Upper lobe of left lung (tissue), 6 donors: ENCODE data around the gene KRTAP23-1. TPM values are rescaled to one million over a fixed set of nuclear protein-coding genes. Genes with fewer than 3 reads are reported as not detected.

Experiments
- ATAC-seq, 2 donors: fragments of 200-7000 bp; cut with Tn5 transposase; one replicate each; pipeline ENCODE4 v1.9.1; 2022; ENCODE audit warnings: mild to moderate bottlenecking in 2 of 2, moderate library complexity in 2 of 2; ENCODE audit not compliant: low FRiP score in 2 of 2
- DNase-seq, 2 donors: peaks; one replicate each; pipeline ENCODE4 v3.0.0-alpha.2; 2019 to 2020
- H3K27ac ChIP-seq, 4 donors: fragments of 200-600 bp; sonication (generic); one replicate each; pipeline ENCODE4 v1.5.1; 2016 to 2019
- H3K27me3 ChIP-seq, 4 donors: fragments of 200-600 bp; sonication (generic); one replicate each; pipeline ENCODE4 v1.5.1; 2017 to 2019
- H3K36me3 ChIP-seq, 4 donors: fragments of 200-600 bp; sonication (generic); one replicate each; pipeline ENCODE4 v1.5.1; 2016 to 2019
- H3K4me1 ChIP-seq, 4 donors: fragments of 200-600 bp; sonication (generic); one replicate each; pipeline ENCODE4 v1.5.1; 2018 to 2019
- H3K4me3 ChIP-seq, 4 donors: fragments of 200-600 bp; sonication (generic); one replicate each; pipeline ENCODE4 v1.5.1; 2017 to 2019; ENCODE audit warnings: mild to moderate bottlenecking in 2 of 4, moderate library complexity in 1 of 4
- H3K9me3 ChIP-seq, 4 donors: fragments of 200-600 bp; sonication (generic); one replicate each; pipeline ENCODE4 v1.5.1; 2018 to 2019
- CTCF ChIP-seq, 6 experiments: fragments of 450-650 bp in 4 of 6; fragments of 200-600 bp in 2 of 6; sonication (generic) in 2 of 6; IDR thresholded peaks; one replicate each; pipeline ENCODE4 v1.5.1; 2016 to 2019; ENCODE audit warnings: antibody characterized with exemption in 6 of 6
- EP300 ChIP-seq, 4 donors: sonication (generic); formaldehyde crosslinking; IDR thresholded peaks; one replicate each; pipeline ENCODE4 v1.5.1; 2017; ENCODE audit warnings: antibody characterized with exemption in 4 of 4, control low read depth in 2 of 4
- POLR2A ChIP-seq, 4 donors: fragments of 450-650 bp; IDR thresholded peaks; one replicate each; pipeline ENCODE4 v1.5.1; 2016 to 2017; ENCODE audit warnings: antibody characterized with exemption in 4 of 4, mild to moderate bottlenecking in 2 of 4
- POLR2AphosphoS5 ChIP-seq, 2 donors: sonication (generic); formaldehyde crosslinking; IDR thresholded peaks; one replicate each; pipeline ENCODE4 v1.5.1; 2017; ENCODE audit warnings: antibody characterized with exemption in 2 of 2
- WGBS, 2 donors: methylation state at CpG; one replicate each; pipeline ENCODE4 v1.1.5; 2017 to 2018; 5-methylcytosine and 5-hydroxymethylcytosine counted together
- total RNA-seq, 6 donors: library from RNA; depleted of rRNA in 4 of 6; stranded (reverse); fragments of >200 nt in 4 of 6; gene quantifications; one replicate each; pipeline versions ENCODE4 v1.1.0 to v1.2.1, GENCODE V29; 2016 to 2021
- donor health status: DM: no; HTN: no; CAD: no; lungs with moderate emphysema.
- donor health status: DM: no; HTN: yes; CAD: no; lungs with severe emphysema.

The KRTAP23-1 gene
- total RNA-seq, 6 donors from 2014 or later: not detected

GRCh38 chr21:30345014-30345413, 3.4 kb downstream of the KRTAP23-1 start:
- no peak overlapping the region for H3K27ac ChIP-seq
- H3K4me1 ChIP-seq: no peaks in the 10 kb centered on the region
- 64 to 74% methylated on average over 2 of the region's 2 CpGs for WGBS, 2 donors
- no peaks in the 10 kb centered on the region for H3K36me3 ChIP-seq
- H3K9me3 ChIP-seq: no peaks in the 10 kb centered on the region
- no peaks in the 10 kb centered on the region for H3K27me3 ChIP-seq
- DNase-seq (no peak), ATAC-seq (no peak)
- H3K4me3 ChIP-seq: no peak overlapping the region
- TF ChIP-seq POLR2AphosphoS5 (IDR thresholded peaks at IDR 0.05) (no peak), EP300 (IDR thresholded peaks at IDR 0.05) (no peak), POLR2A (IDR thresholded peaks at IDR 0.05) (no peak), CTCF (IDR thresholded peaks at IDR 0.05) (no peak)

- DNase-seq: no peak
- TF ChIP-seq POLR2AphosphoS5 (IDR thresholded peaks at IDR 0.05) (no peak), CTCF (IDR thresholded peaks at IDR 0.05) (peak; percentile 39 to 84 (median 75)), EP300 (IDR thresholded peaks at IDR 0.05) (no peak)
- Histone ChIP-seq H3K36me3 (no peaks in the 10 kb centered on the region), H3K27me3 (no peaks in the 10 kb centered on the region), H3K27ac (no peak overlapping the region), H3K9me3 (no peaks in the 10 kb centered on the region), H3K4me3 (no peak overlapping the region), H3K4me1 (no peaks in the 10 kb centered on the region)
- ATAC-seq: peak in 1 of 2 donors; percentile 43
- WGBS, 2 donors: 91 to 95% methylated on average over 2 of the region's 2 CpGs
Observed at GRCh38 chr21:30340714-30341573, 7.5 kb downstream of the KRTAP23-1 start.

- no peak overlapping the region for H3K4me3 ChIP-seq
- TF ChIP-seq CTCF (IDR thresholded peaks at IDR 0.05) (no peak), POLR2A (IDR thresholded peaks at IDR 0.05) (no peak), EP300 (IDR thresholded peaks at IDR 0.05) (no peak), POLR2AphosphoS5 (IDR thresholded peaks at IDR 0.05) (no peak)
- no peak for ATAC-seq
- H3K9me3 ChIP-seq: no peaks in the 10 kb centered on the region
- no peaks in the 10 kb centered on the region for H3K4me1 ChIP-seq
- WGBS, 2 donors: 82 to 84% methylated on average over 4 of the region's 4 CpGs
- no peaks in the 10 kb centered on the region for H3K36me3 ChIP-seq
- H3K27me3 ChIP-seq: no peaks in the 10 kb centered on the region
- no peak overlapping the region for H3K27ac ChIP-seq
- no peak for DNase-seq
Observed at GRCh38 chr21:30338717-30339116, 9.7 kb downstream of the KRTAP23-1 start.

GRCh38 chr21:30337772-30338171, 10.6 kb downstream of the KRTAP23-1 start:
- Histone ChIP-seq H3K27ac (no peak overlapping the region), H3K36me3 (no peaks in the 10 kb centered on the region), H3K4me3 (no peak overlapping the region), H3K9me3 (no peaks in the 10 kb centered on the region), H3K27me3 (no peaks in the 10 kb centered on the region), H3K4me1 (no peaks in the 10 kb centered on the region)
- no peak for DNase-seq
- ATAC-seq: no peak
- TF ChIP-seq CTCF (IDR thresholded peaks at IDR 0.05) (no peak), POLR2A (IDR thresholded peaks at IDR 0.05) (no peak), POLR2AphosphoS5 (IDR thresholded peaks at IDR 0.05) (no peak), EP300 (IDR thresholded peaks at IDR 0.05) (no peak)

- TF ChIP-seq POLR2A (IDR thresholded peaks at IDR 0.05) (no peak), CTCF (IDR thresholded peaks at IDR 0.05) (no peak), POLR2AphosphoS5 (IDR thresholded peaks at IDR 0.05) (no peak), EP300 (IDR thresholded peaks at IDR 0.05) (no peak)
- Histone ChIP-seq H3K27ac (no peak within 1 kb of the TSS), H3K4me1 (no peaks in the 10 kb centered on the region), H3K36me3 (no peaks in the 10 kb centered on the region), H3K4me3 (no peak within 1 kb of the TSS), H3K27me3 (no peaks in the 10 kb centered on the region), H3K9me3 (no peaks in the 10 kb centered on the region)
- no peak for ATAC-seq
- WGBS, 2 donors: 91 to 95% methylated on average over 6 of the region's 6 CpGs
- no peak for DNase-seq
Observed at GRCh38 chr21:30337276-30337744, 11.1 kb downstream of the KRTAP23-1 start, which contains the start of gene KRTAP27-1. Gene KRTAP27-1, minus strand, starts transcription at chr21:30337694. Its CDS starts 26 bp downstream, at chr21:30337668.
